ENCODE data around the gene JTB. TPM values are rescaled to one million over a fixed set of nuclear protein-coding genes. Genes with fewer than 3 reads are reported as not detected.
A peak's percentile ranks its signal among the peaks of the same experiment; 100 is the strongest.

The JTB gene
- total RNA-seq, 1 donor from 2014 or later: 166 TPM

- intact Hi-C loops (cut with DNase I): no loop called here
- Histone ChIP-seq H3K27ac (peak overlapping the region in 1 of 2 donors; percentile 11), H3K27me3 (no peaks in the 10 kb centered on the region), H3K4me3 (no peak overlapping the region), H3K36me3 (peaks cover 23 to 29% of the 10 kb centered on the region in 2 donors), H3K9me3 (no peaks in the 10 kb centered on the region), H3K4me1 (peaks cover 0 to 2% of the 10 kb centered on the region in 2 donors)
- DNase-seq (ENCODE audit: low spot score in 2 of 2): no peak
- TF ChIP-seq CTCF (IDR thresholded peaks at IDR 0.05): no peak
Observed at GRCh38 chr1:153928245-153928644, 49.2 kb downstream of the JTB start.

- Histone ChIP-seq H3K36me3 (peaks cover 11 to 14% of the 10 kb centered on the region in 2 donors), H3K4me1 (peaks cover 0 to 7% of the 10 kb centered on the region in 2 donors), H3K27ac (no peak overlapping the region), H3K27me3 (no peaks in the 10 kb centered on the region), H3K4me3 (no peak overlapping the region), H3K9me3 (no peaks in the 10 kb centered on the region)
- DNase-seq (ENCODE audit: low spot score in 2 of 2): no peak
- intact Hi-C loops (cut with DNase I): no loop called here
- no peak for TF ChIP-seq CTCF (IDR thresholded peaks at IDR 0.05)
Observed at GRCh38 chr1:153926405-153926804, 51.1 kb downstream of the JTB start.

Other genes with a start within 250 kb of the JTB start
- 55.9 TPM for gene INTS3, start 249.6 kb downstream of the JTB start, total RNA-seq
- gene SLC27A3, start 202.3 kb downstream of the JTB start, total RNA-seq: 315 TPM
- 9.5 TPM for gene GATAD2B, start 54.7 kb downstream of the JTB start, total RNA-seq
- 80.0 TPM for gene DENND4B, start 31.0 kb downstream of the JTB start, total RNA-seq
- 10.1 TPM for gene CRTC2, start 19.1 kb downstream of the JTB start, total RNA-seq
- gene SLC39A1, start 14.1 kb downstream of the JTB start, total RNA-seq: 86.3 TPM
- 6.3 TPM for gene CREB3L4, start 9.8 kb downstream of the JTB start, total RNA-seq
- gene RAB13, start 8.7 kb upstream of the JTB start, total RNA-seq: 10.0 TPM
- 707 TPM for gene RPS27, start 13.1 kb upstream of the JTB start, total RNA-seq
- gene NUP210L, start 177.4 kb upstream of the JTB start, total RNA-seq: not detected
- gene TPM3, start 214.4 kb upstream of the JTB start, total RNA-seq: 254 TPM
- not detected for gene CFAP141, start 228.7 kb upstream of the JTB start, total RNA-seq
- 67.8 TPM for gene UBAP2L, start 243.3 kb upstream of the JTB start, total RNA-seq

Data from ascending aorta (tissue), 2 donors.